GM18502 (cell line): ENCODE results near the gene PBLD.
A peak's percentile ranks its signal among the peaks of the same experiment; 100 is the strongest.
"Not testable (repeated sequence)": the region's sequence is repeated elsewhere in the genome, so short reads cannot be mapped to it uniquely, and the experiment has no call there.

Experiments
- ATAC-seq: cut with Tn5 transposase; IDR thresholded peaks from one replicate; pipeline ENCODE4 v1.9.1; 2021; ENCODE audit warnings: mild to moderate bottlenecking; ENCODE audit not compliant: unreplicated experiment, poor library complexity

Gene PBLD

GRCh38 chr10:68284062-68285001, 48.4 kb downstream of the PBLD start:
- no peak for ATAC-seq

GRCh38 chr10:68280758-68281157, 52.0 kb downstream of the PBLD start:
- ATAC-seq, result no peak

GRCh38 chr10:68278906-68279753, 53.6 kb downstream of the PBLD start:
- not testable (repeated sequence) for ATAC-seq

GRCh38 chr10:68277814-68278213, 54.9 kb downstream of the PBLD start:
- not testable (repeated sequence) for ATAC-seq

- ATAC-seq, result no peak
Measured at GRCh38 chr10:68276224-68276623, 56.5 kb downstream of the PBLD start.

- ATAC-seq, result no peak
Measured at GRCh38 chr10:68275600-68276126, 57.1 kb downstream of the PBLD start.

GRCh38 chr10:68272833-68273232, 59.9 kb downstream of the PBLD start:
- ATAC-seq, result no peak

GRCh38 chr10:68271196-68271882, 61.4 kb downstream of the PBLD start:
- ATAC-seq, result no peak

- no peak for ATAC-seq
Measured at GRCh38 chr10:68269562-68270290, 63.0 kb downstream of the PBLD start.

GRCh38 chr10:68261132-68261856, 71.4 kb downstream of the PBLD start:
- no peak for ATAC-seq

GRCh38 chr10:68253346-68253745, 79.4 kb downstream of the PBLD start:
- ATAC-seq, result no peak

- peak; percentile 57 for ATAC-seq
Measured at GRCh38 chr10:68251625-68252495, 80.9 kb downstream of the PBLD start.

- no peak for ATAC-seq
Measured at GRCh38 chr10:68251151-68251550, 81.6 kb downstream of the PBLD start.

- ATAC-seq, result no peak
Measured at GRCh38 chr10:68249297-68249696, 83.4 kb downstream of the PBLD start.

- no peak for ATAC-seq
Measured at GRCh38 chr10:68247931-68248330, 84.8 kb downstream of the PBLD start.

GRCh38 chr10:68246397-68246796, 86.3 kb downstream of the PBLD start:
- not testable (repeated sequence) for ATAC-seq

- ATAC-seq, result no peak
Measured at GRCh38 chr10:68242051-68242450, 90.7 kb downstream of the PBLD start.

GRCh38 chr10:68239596-68240150, 93.1 kb downstream of the PBLD start:
- ATAC-seq, result no peak
